Measurements from ENCODE around the gene ASS1. TPM values are rescaled to one million over a fixed set of nuclear protein-coding genes. Genes with fewer than 3 reads are reported as not detected.
A peak's percentile ranks its signal among the peaks of the same experiment; 100 is the strongest.
"Not testable (repeated sequence)": the region's sequence is repeated elsewhere in the genome, so short reads cannot be mapped to it uniquely, and the experiment has no call there.

The ASS1 gene
- total RNA-seq, 1 donor from 2014 or later = 80.1 TPM

GRCh38 chr9:130433168-130433946 is 11.4 kb upstream of the ASS1 start:
- DNase-seq (ENCODE audit: low read depth) = no peak

- no peak for DNase-seq (ENCODE audit: low read depth)
These were observed 10.9 kb upstream of the ASS1 start for GRCh38 chr9:130433947-130434262.

GRCh38 chr9:130434656-130435055 is 10.1 kb upstream of the ASS1 start:
- not testable (repeated sequence) for DNase-seq (ENCODE audit: low read depth)

- DNase-seq (ENCODE audit: low read depth) = no peak
These were observed 7.6 kb upstream of the ASS1 start for GRCh38 chr9:130437011-130437789.

GRCh38 chr9:130438382-130438981 is 6.3 kb upstream of the ASS1 start:
- DNase-seq (ENCODE audit: low read depth) = no peak

- DNase-seq (ENCODE audit: low read depth) = no peak
These were observed 3.7 kb upstream of the ASS1 start for GRCh38 chr9:130441031-130441430.

- no peak for DNase-seq (ENCODE audit: low read depth)
These were observed 1.9 kb upstream of the ASS1 start for GRCh38 chr9:130442746-130443455.

GRCh38 chr9:130443456-130443801 is 1.3 kb upstream of the ASS1 start:
- no peak for DNase-seq (ENCODE audit: low read depth)

GRCh38 chr9:130443840-130444492 is 795 bp upstream of the ASS1 start:
- no peak for DNase-seq (ENCODE audit: low read depth)

GRCh38 chr9:130445268-130445983 is 665 bp downstream of the ASS1 start:
- no peak for DNase-seq (ENCODE audit: low read depth)

GRCh38 chr9:130446101-130446861 is 1.5 kb downstream of the ASS1 start:
- DNase-seq (ENCODE audit: low read depth) = peak; percentile 83

GRCh38 chr9:130447193-130447816 is 2.5 kb downstream of the ASS1 start:
- no peak for DNase-seq (ENCODE audit: low read depth)

GRCh38 chr9:130448035-130448624 is 3.4 kb downstream of the ASS1 start:
- peak; percentile 27 for DNase-seq (ENCODE audit: low read depth)

GRCh38 chr9:130448771-130449603 is 4.2 kb downstream of the ASS1 start:
- no peak for DNase-seq (ENCODE audit: low read depth)

- no peak for DNase-seq (ENCODE audit: low read depth)
These were observed 5.7 kb downstream of the ASS1 start for GRCh38 chr9:130450344-130451003.

GRCh38 chr9:130451004-130451390 is 6.2 kb downstream of the ASS1 start:
- DNase-seq (ENCODE audit: low read depth) = no peak

All from myocyte (in vitro differentiated cells).